Measurements from ENCODE around the gene NEDD4.

Gene NEDD4

GRCh38 chr15:55998478-55998877 lies 5.1 kb upstream of the NEDD4 start:
- no peak for TF ChIP-seq CTCF (conservative IDR thresholded peaks at IDR 0.05; ENCODE audit: low read depth)
- ChIA-PET CTCF (interaction anchor here (0.6 kb wide), 2 partner anchors 22 to 48 kb away, joined by 3 to 4 read pairs; no protein-coding TSS in a partner anchor), POLR2A (ENCODE audit: low non-redundant PET) (interaction anchor here (0.7 kb wide), 1 partner anchor 69 kb away, joined by 4 read pairs; no protein-coding TSS in a partner anchor)
- peak overlapping the region; percentile 86 for H3K27ac ChIP-seq
- DNase-seq (ENCODE audit: low spot score): peak; percentile 54

GRCh38 chr15:55993804-55994560 lies 570 bp upstream of the NEDD4 start:
- TF ChIP-seq CTCF (conservative IDR thresholded peaks at IDR 0.05; ENCODE audit: low read depth): peak; percentile 32; the same call in 1 of the 2 replicates
- ChIA-PET POLR2A (ENCODE audit: low non-redundant PET) (no interaction called here), CTCF (interaction anchor here (0.7 to 1.3 kb wide), 5 partner anchors 8 to 59 kb away, joined by 3 to 5 read pairs (median 3); no protein-coding TSS in a partner anchor)
- H3K27ac ChIP-seq: peak overlapping the region; percentile 96
- DNase-seq (ENCODE audit: low spot score): peak; percentile 62

- POLR2A ChIA-PET (ENCODE audit: low non-redundant PET): no interaction called here
- H3K27ac ChIP-seq: peak overlapping the region; percentile 96
- no peak for TF ChIP-seq CTCF (conservative IDR thresholded peaks at IDR 0.05; ENCODE audit: low read depth)
- no peak for DNase-seq (ENCODE audit: low spot score)
- CTCF ChIA-PET: interaction anchor here (1.1 kb wide), 1 partner anchor 59 kb away, joined by 3 read pairs; no protein-coding TSS in a partner anchor
Measured at GRCh38 chr15:55992769-55993110, 672 bp downstream of the NEDD4 start.

- POLR2A ChIA-PET (ENCODE audit: low non-redundant PET): no interaction called here
- H3K27ac ChIP-seq: no peak overlapping the region
- DNase-seq (ENCODE audit: low spot score): no peak
- CTCF ChIA-PET: interaction anchor here (0.6 kb wide), 2 partner anchors 86 to 246 kb away, joined by 3 to 4 read pairs; no protein-coding TSS in a partner anchor
- no peak for TF ChIP-seq CTCF (conservative IDR thresholded peaks at IDR 0.05; ENCODE audit: low read depth)
Measured at GRCh38 chr15:55991802-55992768, 1.3 kb downstream of the NEDD4 start.

- ChIA-PET POLR2A (ENCODE audit: low non-redundant PET) (no interaction called here), CTCF (no interaction called here)
- H3K27ac ChIP-seq: no peak overlapping the region
- TF ChIP-seq CTCF (conservative IDR thresholded peaks at IDR 0.05; ENCODE audit: low read depth): no peak
- no peak for DNase-seq (ENCODE audit: low spot score)
Measured at GRCh38 chr15:55990998-55991397, 2.4 kb downstream of the NEDD4 start.

- H3K27ac ChIP-seq: no peak overlapping the region
- TF ChIP-seq CTCF (conservative IDR thresholded peaks at IDR 0.05; ENCODE audit: low read depth): no peak
- POLR2A ChIA-PET (ENCODE audit: low non-redundant PET): no interaction called here
- CTCF ChIA-PET: interaction anchor here (0.6 kb wide), 1 partner anchor 474 kb away, joined by 4 read pairs; no protein-coding TSS in a partner anchor
- no peak for DNase-seq (ENCODE audit: low spot score)
Measured at GRCh38 chr15:55990516-55990915, 2.9 kb downstream of the NEDD4 start.
